Activated CD8-positive, alpha-beta T cell treated with anti-CD3 and anti-CD28 coated beads for 36 hours (primary cell): ENCODE data around the gene PGM2L1. TPM values are rescaled to one million over a fixed set of nuclear protein-coding genes. Genes with fewer than 3 reads are reported as not detected.

Source experiments
- ATAC-seq: fragments of 200-7000 bp; cut with Tn5 transposase; one replicate; pipeline ENCODE4 v1.10.0; 2021; ENCODE audit warnings: mild to moderate bottlenecking, moderate library complexity
- CTCF ChIA-PET: fragments of 350-600 bp; sonication (Branson Sonifier 250); formaldehyde crosslinking; loops from one replicate; lab custom pipeline; 2021; ENCODE audit warnings: antibody characterized with exemption; lab: Charles Lee
- POLR2A ChIA-PET: fragments of 350-600 bp; sonication (Branson Sonifier 250); formaldehyde crosslinking; loops from one replicate; lab custom pipeline; 2021; ENCODE audit warnings: antibody characterized with exemption; lab: Charles Lee
- DNase-seq: peaks from one replicate; pipeline ENCODE4 v3.0.0-alpha.2; 2020
- H3K27ac Mint-ChIP-seq: one replicate; pipeline ENCODE4 v1.8.0; 2021; ENCODE audit warnings: mild to moderate bottlenecking, mixed read lengths
- H3K27me3 Mint-ChIP-seq: one replicate; pipeline ENCODE4 v1.8.0; 2021; ENCODE audit warnings: mixed read lengths
- H3K36me3 Mint-ChIP-seq: one replicate; pipeline ENCODE4 v1.8.0; 2021; ENCODE audit warnings: low read depth, mixed read lengths
- H3K4me1 Mint-ChIP-seq: one replicate; pipeline ENCODE4 v1.8.0; 2021; ENCODE audit warnings: low read depth, mixed read lengths
- H3K4me3 Mint-ChIP-seq: one replicate; pipeline ENCODE4 v1.8.0; 2021; ENCODE audit warnings: mild to moderate bottlenecking, moderate library complexity, mixed read lengths
- H3K9me3 Mint-ChIP-seq: one replicate; pipeline ENCODE4 v1.8.0; 2021; ENCODE audit warnings: mixed read lengths
- intact Hi-C: fragments of 100-400 bp; cut with micrococcal nuclease; formaldehyde crosslinking; loops from one replicate; pipeline ENCODE4 v1.10.0; 2022
- total RNA-seq, 2 experiments: library from RNA; stranded (reverse); gene quantifications; one replicate each; pipeline ENCODE4 v1.2.3, GENCODE V29; 2021
- TF ChIP-seq, protein P1 (sequence below): fragments of 200-600 bp; IDR thresholded peaks from one replicate; pipeline ENCODE4 v1.8.0; 2022; ENCODE audit warnings: antibody characterized with exemption, mild to moderate bottlenecking

PGM2L1 gene
- total RNA-seq, 2 experiments from 2014 or later, result 5.8 to 5.9 TPM

DNA sequence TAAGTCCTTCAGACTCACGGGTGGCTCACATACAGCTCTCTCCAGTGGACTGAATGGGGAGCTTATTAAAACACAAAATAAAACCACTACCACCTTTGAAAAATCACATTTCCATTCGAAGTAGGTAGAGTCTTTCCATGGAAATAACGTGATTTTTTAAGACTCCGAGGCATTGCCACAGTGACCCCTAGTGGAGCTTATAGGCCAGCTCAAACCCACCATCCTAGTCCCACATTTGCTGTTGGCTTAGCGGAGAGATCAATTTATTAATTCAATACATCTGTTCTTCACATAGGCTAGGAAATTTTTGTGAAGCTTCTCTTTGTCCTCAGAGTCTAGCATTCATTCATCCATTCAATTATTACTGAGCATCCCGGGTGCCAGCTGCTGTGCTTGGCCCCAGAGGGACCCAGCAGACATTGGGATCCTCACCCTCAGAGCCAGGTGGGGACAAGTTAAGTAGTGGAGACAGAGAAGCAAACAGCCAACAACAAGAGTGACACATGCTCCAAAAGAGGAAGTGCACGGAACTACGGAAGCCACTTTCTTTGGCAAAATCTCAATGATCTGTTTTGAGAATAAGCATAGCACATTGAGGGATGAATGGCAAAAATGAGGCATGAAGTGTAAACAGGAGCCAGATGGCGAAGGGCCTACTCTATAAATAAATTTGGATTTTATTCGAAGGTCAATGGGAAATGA is 76.6 kb downstream of the PGM2L1 start:
- ChIA-PET POLR2A (interaction anchor here (0.8 kb wide), 1 partner anchor 66 kb away, joined by 3 read pairs; no protein-coding TSS in a partner anchor), CTCF (interaction anchor here (0.7 to 3.7 kb wide), 33 partner anchors 8 to 357 kb away, joined by 3 to 39 read pairs (median 5); partner anchors contain the start of genes C2CD3 and PPME1)

DNA sequence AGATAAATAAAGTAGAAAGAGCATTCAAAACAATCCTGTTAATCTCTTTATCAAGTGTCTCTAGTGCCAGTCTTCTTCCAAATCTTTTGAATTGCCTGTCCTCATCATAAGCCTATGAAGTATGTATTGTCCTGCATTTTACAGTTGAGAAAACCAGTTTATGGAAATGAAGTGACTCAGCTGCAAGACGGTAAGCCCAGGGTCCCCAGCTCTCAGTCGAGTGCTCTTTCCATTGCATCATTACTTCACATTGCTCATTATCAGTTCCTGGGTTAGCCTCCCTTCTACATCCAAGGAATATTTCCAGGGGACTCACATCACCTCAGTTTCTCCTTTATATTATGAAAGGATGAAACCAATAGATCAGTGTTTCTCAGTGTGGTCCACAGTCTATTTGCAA is 77.7 kb downstream of the PGM2L1 start:
- POLR2A ChIA-PET, result no interaction called here
- DNase-seq (no peak), ATAC-seq (no peak)
- H3K4me3 Mint-ChIP-seq, result no peak overlapping the region
- intact Hi-C loops, result loop anchor here (5.0 kb wide), 1 partner anchor 63 kb away; no protein-coding TSS in a partner anchor
- peaks cover 9% of the 10 kb centered on the region for H3K27me3 Mint-ChIP-seq
- CTCF ChIA-PET, result interaction anchor here (1.3 to 3.7 kb wide), 16 partner anchors 8 to 219 kb away, joined by 3 to 39 read pairs (median 6); no protein-coding TSS in a partner anchor
- H3K9me3 Mint-ChIP-seq, result peaks cover 19% of the 10 kb centered on the region
- TF ChIP-seq, protein P1, sequence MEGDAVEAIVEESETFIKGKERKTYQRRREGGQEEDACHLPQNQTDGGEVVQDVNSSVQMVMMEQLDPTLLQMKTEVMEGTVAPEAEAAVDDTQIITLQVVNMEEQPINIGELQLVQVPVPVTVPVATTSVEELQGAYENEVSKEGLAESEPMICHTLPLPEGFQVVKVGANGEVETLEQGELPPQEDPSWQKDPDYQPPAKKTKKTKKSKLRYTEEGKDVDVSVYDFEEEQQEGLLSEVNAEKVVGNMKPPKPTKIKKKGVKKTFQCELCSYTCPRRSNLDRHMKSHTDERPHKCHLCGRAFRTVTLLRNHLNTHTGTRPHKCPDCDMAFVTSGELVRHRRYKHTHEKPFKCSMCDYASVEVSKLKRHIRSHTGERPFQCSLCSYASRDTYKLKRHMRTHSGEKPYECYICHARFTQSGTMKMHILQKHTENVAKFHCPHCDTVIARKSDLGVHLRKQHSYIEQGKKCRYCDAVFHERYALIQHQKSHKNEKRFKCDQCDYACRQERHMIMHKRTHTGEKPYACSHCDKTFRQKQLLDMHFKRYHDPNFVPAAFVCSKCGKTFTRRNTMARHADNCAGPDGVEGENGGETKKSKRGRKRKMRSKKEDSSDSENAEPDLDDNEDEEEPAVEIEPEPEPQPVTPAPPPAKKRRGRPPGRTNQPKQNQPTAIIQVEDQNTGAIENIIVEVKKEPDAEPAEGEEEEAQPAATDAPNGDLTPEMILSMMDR, result no peak
- H3K36me3 Mint-ChIP-seq, result peaks cover 4% of the 10 kb centered on the region
- H3K4me1 Mint-ChIP-seq, result no peaks in the 10 kb centered on the region
- H3K27ac Mint-ChIP-seq, result no peak overlapping the region

More for the DNA sequence above, 76.6 kb downstream of the PGM2L1 start:
- Mint-ChIP-seq H3K27me3 (peaks cover 9% of the 10 kb centered on the region), H3K9me3 (peaks cover 16% of the 10 kb centered on the region), H3K4me1 (no peaks in the 10 kb centered on the region), H3K4me3 (no peak overlapping the region), H3K36me3 (peaks cover 4% of the 10 kb centered on the region), H3K27ac (no peak overlapping the region)
- no peak for ATAC-seq
- intact Hi-C loops, result loop anchor here (5.0 kb wide), 1 partner anchor 64 kb away; no protein-coding TSS in a partner anchor
- peak; percentile 42 for DNase-seq
- TF ChIP-seq, protein P1, result peak; percentile 70

DNA sequence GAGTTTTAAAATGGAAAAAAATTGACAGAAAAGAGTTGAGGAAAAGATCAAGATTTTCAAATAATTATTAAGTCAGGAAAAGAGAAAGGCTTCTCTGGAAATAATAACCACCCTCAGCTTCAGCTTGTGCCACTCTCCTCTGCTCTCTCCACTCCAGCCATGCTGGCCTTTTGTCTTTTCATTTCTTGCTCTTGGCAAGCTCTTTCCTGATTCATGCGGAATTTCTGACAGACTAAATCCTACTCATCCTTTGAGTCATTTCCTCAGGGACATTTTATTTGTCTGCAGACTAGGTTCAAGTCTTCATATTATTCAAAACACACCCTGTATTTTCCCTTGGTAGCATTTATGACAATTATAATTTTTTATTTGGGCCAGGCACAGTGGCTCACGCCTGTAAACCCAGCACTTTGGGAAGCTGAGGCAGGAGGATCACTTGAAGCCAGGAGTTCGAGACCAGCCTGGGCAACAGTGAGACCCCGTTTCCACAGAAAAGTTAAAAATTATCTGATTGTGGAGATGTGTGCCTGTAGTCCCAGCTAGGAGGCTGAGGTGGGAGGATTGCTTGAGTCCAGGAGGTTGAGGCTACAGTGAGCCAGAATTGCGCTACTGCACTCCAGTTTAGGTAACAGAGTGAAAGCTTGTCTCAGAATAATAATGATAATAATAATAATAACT is 79.0 kb downstream of the PGM2L1 start:
- DNase-seq (no peak), ATAC-seq (no peak)
- CTCF ChIA-PET, result interaction anchor here (3.7 kb wide), 1 partner anchor 65 kb away, joined by 39 read pairs; no protein-coding TSS in a partner anchor
- Mint-ChIP-seq H3K27me3 (peaks cover 9% of the 10 kb centered on the region), H3K27ac (no peak overlapping the region), H3K4me1 (no peaks in the 10 kb centered on the region), H3K9me3 (peaks cover 21% of the 10 kb centered on the region), H3K4me3 (no peak overlapping the region), H3K36me3 (peaks cover 4% of the 10 kb centered on the region)
- POLR2A ChIA-PET, result interaction anchor here (0.5 kb wide), 1 partner anchor 158 kb away, joined by 3 read pairs; no protein-coding TSS in a partner anchor
- TF ChIP-seq, protein P1, result no peak
- intact Hi-C loops, result no loop called here

DNA sequence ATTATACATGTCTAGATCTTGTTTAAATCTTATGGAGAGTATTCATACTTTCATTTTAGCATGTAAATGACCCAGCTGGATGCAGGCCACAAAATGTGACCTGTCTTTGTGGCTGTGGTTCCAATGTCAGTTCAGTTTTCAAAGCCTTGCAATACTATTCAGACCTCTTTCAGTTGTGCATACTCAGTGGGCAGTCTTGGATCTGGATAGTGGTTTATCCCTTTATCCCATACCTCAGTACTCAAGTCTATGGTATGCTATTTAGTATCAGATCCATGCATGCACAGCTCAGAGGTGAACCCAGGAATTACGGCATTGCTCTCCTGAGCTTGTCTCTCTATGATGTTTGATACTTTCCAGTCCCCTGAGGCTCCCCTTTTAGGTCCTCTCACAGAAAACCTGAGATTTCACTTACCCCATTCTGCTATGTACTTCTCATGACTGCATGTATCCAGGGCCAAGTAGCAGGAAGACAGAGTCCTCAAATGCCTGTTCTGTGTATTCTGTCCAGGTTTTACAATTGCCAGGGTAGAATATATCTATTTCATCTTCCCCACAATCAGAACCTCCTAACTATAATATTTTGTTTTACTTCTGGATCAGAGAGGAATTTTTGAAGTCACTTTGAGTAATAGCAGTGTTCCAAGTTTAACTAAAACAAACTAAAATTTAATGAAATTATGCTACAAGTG is 79.8 kb downstream of the PGM2L1 start:
- ATAC-seq, result no peak
- no peak overlapping the region for H3K27ac Mint-ChIP-seq
- ChIA-PET CTCF (interaction anchor here (1.1 kb wide), 1 partner anchor 63 kb away, joined by 5 read pairs; no protein-coding TSS in a partner anchor), POLR2A (interaction anchor here (0.5 kb wide), 1 partner anchor 157 kb away, joined by 3 read pairs; no protein-coding TSS in a partner anchor)
- no peak for DNase-seq
- H3K36me3 Mint-ChIP-seq, result peaks cover 4% of the 10 kb centered on the region
- intact Hi-C loops, result no loop called here
- H3K9me3 Mint-ChIP-seq, result peaks cover 21% of the 10 kb centered on the region
- H3K4me3 Mint-ChIP-seq, result no peak overlapping the region
- peaks cover 9% of the 10 kb centered on the region for H3K27me3 Mint-ChIP-seq
- H3K4me1 Mint-ChIP-seq, result no peaks in the 10 kb centered on the region
- TF ChIP-seq, protein P1, result no peak
